ENCODE measurements around the gene ACADSB. TPM values are rescaled to one million over a fixed set of nuclear protein-coding genes. Genes with fewer than 3 reads are reported as not detected.

ACADSB gene
- polyA plus RNA-seq, 1 of the 3 experiments (the other 2 are of a cell fraction) = 5.9 TPM

Other genes starting within 250 kb of the ACADSB start
- gene CUZD1, start 163.1 kb upstream of the ACADSB start, polyA plus RNA-seq (2012; rRNA removed) = 0.89 and 1.5 TPM in 2 replicates
- 8.8 and 9.2 TPM in 2 replicates for gene FAM24B, start 129.4 kb upstream of the ACADSB start, polyA plus RNA-seq (2012; rRNA removed)
- not detected in 2 replicates for gene FAM24A, start 98.4 kb upstream of the ACADSB start, polyA plus RNA-seq (2012; rRNA removed)
- 2.7 and 3.6 TPM in 2 replicates for gene C10orf88, start 54.8 kb upstream of the ACADSB start, polyA plus RNA-seq (2012; rRNA removed)
- 8.4 and 9.5 TPM in 2 replicates for gene PSTK, start 28.6 kb upstream of the ACADSB start, polyA plus RNA-seq (2012; rRNA removed)
- gene IKZF5, start 211 bp upstream of the ACADSB start, polyA plus RNA-seq (2012; rRNA removed) = 2.9 and 4.3 TPM in 2 replicates
- not detected in 2 replicates for gene HMX3, start 127.0 kb downstream of the ACADSB start, polyA plus RNA-seq (2012; rRNA removed)
- not detected in 2 replicates for gene HMX2, start 139.1 kb downstream of the ACADSB start, polyA plus RNA-seq (2012; rRNA removed)
- gene BUB3, start 145.4 kb downstream of the ACADSB start, polyA plus RNA-seq (2012; rRNA removed) = 202 and 209 TPM in 2 replicates

Data from SK-N-SH (cell line).